HL-60 (cell line): ENCODE results near the gene BCAS3.
"Not testable (repeated sequence)": the region's sequence is repeated elsewhere in the genome, so short reads cannot be mapped to it uniquely, and the experiment has no call there.

Source experiments
- DNase-seq, 2 experiments: peaks; one replicate each; pipeline ENCODE4 v3.0.0-alpha.2; 2010 to 2020; ENCODE audit warnings: low read depth in 1 of 2, low spot score in 1 of 2
- H3K27ac ChIP-seq: fragments of 250-450 bp; sonication (Bioruptor Pico); replicated peaks from 2 replicates; pipeline ENCODE4 v1.5.1; 2020; ENCODE audit warnings: mild to moderate bottlenecking, moderate library complexity
- H3K27me3 ChIP-seq: fragments of 250-450 bp; sonication (Bioruptor Pico); 2 replicates; pipeline ENCODE4 v1.5.1; 2021; ENCODE audit warnings: mild to moderate bottlenecking, moderate library complexity; ENCODE audit not compliant: insufficient read depth, poor library complexity, severe bottlenecking
- H3K4me3 ChIP-seq: replicated peaks from 2 replicates; pipeline ENCODE4 v1.5.1; 2011; ENCODE audit warnings: mild to moderate bottlenecking, control low read depth, low read length; ENCODE audit not compliant: insufficient read depth
- GABPA ChIP-seq: IDR thresholded peaks from 2 replicates; pipeline ENCODE4 v1.6.1; 2012; ENCODE audit warnings: low read depth
- POLR2AphosphoS5 ChIP-seq: IDR thresholded peaks from 2 replicates; pipeline ENCODE4 v1.6.1; 2012; ENCODE audit warnings: low read depth
- SPI1 ChIP-seq: IDR thresholded peaks from 2 replicates; pipeline ENCODE4 v1.6.1; 2012; ENCODE audit warnings: low read depth, mild to moderate bottlenecking, borderline replicate concordance
- TF ChIP-seq, protein P1 (sequence below): IDR thresholded peaks from 2 replicates; pipeline ENCODE4 v1.6.1; 2012; ENCODE audit warnings: low read depth; ENCODE audit not compliant: insufficient replicate concordance
- TF ChIP-seq, protein P2 (sequence below): IDR thresholded peaks from one replicate; pipeline ENCODE4 v1.5.1; 2011; ENCODE audit warnings: low read length, control low read depth, inconsistent platforms; ENCODE audit not compliant: insufficient read depth

BCAS3 gene

DNA sequence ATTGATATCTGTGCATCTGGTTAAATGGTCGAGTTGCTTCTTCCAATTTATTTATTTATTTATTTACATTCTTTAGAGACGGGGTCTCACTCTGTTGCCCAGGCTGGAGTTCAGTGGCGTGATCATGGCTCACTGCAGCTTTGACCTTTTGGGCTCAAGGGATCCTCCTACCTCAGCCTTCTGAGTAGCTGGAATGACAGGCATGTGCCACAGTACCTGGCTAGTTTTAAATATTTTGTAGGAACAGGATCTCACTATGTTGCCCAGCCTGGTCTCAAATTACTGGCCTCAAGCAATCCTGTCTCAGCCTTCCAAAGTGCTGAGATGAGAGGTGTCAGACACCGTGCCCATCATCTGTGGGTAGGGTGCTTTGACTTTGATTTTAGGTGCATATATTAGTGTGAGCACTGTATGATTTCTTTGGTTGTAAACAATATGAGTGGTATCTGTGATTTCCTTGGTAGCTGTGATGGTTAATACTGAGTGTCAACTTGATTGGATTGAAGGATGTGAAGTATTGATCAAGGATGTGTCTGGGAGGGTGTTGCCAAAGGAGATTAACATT is 90.2 kb downstream of the BCAS3 start:
- no peak for DNase-seq
- Histone ChIP-seq H3K4me3 (no peak overlapping the region), H3K27ac (no peak overlapping the region), H3K27me3 (no peaks in the 10 kb centered on the region)
- TF ChIP-seq, protein P1, sequence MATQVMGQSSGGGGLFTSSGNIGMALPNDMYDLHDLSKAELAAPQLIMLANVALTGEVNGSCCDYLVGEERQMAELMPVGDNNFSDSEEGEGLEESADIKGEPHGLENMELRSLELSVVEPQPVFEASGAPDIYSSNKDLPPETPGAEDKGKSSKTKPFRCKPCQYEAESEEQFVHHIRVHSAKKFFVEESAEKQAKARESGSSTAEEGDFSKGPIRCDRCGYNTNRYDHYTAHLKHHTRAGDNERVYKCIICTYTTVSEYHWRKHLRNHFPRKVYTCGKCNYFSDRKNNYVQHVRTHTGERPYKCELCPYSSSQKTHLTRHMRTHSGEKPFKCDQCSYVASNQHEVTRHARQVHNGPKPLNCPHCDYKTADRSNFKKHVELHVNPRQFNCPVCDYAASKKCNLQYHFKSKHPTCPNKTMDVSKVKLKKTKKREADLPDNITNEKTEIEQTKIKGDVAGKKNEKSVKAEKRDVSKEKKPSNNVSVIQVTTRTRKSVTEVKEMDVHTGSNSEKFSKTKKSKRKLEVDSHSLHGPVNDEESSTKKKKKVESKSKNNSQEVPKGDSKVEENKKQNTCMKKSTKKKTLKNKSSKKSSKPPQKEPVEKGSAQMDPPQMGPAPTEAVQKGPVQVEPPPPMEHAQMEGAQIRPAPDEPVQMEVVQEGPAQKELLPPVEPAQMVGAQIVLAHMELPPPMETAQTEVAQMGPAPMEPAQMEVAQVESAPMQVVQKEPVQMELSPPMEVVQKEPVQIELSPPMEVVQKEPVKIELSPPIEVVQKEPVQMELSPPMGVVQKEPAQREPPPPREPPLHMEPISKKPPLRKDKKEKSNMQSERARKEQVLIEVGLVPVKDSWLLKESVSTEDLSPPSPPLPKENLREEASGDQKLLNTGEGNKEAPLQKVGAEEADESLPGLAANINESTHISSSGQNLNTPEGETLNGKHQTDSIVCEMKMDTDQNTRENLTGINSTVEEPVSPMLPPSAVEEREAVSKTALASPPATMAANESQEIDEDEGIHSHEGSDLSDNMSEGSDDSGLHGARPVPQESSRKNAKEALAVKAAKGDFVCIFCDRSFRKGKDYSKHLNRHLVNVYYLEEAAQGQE = no peak
- TF ChIP-seq POLR2AphosphoS5 (no peak), GABPA (no peak), SPI1 (no peak)
- TF ChIP-seq, protein P2, sequence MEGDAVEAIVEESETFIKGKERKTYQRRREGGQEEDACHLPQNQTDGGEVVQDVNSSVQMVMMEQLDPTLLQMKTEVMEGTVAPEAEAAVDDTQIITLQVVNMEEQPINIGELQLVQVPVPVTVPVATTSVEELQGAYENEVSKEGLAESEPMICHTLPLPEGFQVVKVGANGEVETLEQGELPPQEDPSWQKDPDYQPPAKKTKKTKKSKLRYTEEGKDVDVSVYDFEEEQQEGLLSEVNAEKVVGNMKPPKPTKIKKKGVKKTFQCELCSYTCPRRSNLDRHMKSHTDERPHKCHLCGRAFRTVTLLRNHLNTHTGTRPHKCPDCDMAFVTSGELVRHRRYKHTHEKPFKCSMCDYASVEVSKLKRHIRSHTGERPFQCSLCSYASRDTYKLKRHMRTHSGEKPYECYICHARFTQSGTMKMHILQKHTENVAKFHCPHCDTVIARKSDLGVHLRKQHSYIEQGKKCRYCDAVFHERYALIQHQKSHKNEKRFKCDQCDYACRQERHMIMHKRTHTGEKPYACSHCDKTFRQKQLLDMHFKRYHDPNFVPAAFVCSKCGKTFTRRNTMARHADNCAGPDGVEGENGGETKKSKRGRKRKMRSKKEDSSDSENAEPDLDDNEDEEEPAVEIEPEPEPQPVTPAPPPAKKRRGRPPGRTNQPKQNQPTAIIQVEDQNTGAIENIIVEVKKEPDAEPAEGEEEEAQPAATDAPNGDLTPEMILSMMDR = no peak

DNA sequence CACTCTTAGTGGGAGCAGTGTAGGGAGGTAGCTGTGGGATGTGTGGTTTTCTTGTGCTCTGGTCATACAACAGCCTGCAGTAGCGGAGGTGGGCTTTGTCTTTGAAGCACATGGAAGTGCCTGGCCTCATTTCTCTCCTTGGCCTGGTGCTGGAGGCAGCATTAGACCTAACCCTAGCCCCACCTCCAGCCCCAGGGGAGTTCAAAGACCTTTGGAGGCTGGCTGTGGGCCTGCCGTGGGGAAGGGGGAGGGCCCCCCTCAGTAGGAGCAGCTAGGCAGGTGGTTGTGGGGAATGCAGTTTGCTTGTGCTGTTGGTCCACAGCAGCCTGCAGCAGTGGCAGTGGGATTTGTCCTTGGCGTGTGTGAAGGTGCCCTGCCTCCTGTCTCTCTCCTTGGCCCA is 91.7 kb downstream of the BCAS3 start:
- H3K27ac ChIP-seq = no peak overlapping the region
- no peak for DNase-seq
- no peaks in the 10 kb centered on the region for H3K27me3 ChIP-seq
- no peak overlapping the region for H3K4me3 ChIP-seq
- TF ChIP-seq POLR2AphosphoS5 (no peak), GABPA (no peak), SPI1 (no peak)
- TF ChIP-seq, protein P2 = no peak
- TF ChIP-seq, protein P1 = no peak

DNA sequence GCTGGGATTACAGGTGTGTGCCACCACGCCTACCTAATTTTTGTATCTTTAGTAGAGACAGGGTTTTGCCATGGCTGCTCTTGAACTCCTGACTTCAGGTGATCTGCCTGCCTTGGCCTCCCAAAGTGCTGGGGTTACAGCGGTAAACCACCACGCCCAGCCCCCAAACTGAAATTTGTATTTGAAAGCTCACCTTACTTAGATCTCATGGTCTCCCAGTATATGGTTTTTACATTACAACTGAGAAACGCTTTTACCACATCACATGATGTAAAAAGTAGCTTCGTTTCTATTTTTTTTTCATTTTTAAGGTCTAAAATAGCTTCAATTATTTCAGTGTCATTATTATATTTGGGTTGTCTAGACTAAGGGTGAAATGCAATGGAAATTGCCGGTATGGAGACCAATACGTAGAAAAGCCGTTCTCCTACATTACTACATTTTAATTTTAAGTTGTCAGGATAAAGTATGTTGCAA is 93.3 kb downstream of the BCAS3 start:
- no peak overlapping the region for H3K4me3 ChIP-seq
- no peak overlapping the region for H3K27ac ChIP-seq
- no peaks in the 10 kb centered on the region for H3K27me3 ChIP-seq
- DNase-seq = no peak
- TF ChIP-seq, protein P1 = no peak
- TF ChIP-seq POLR2AphosphoS5 (no peak), GABPA (no peak), SPI1 (no peak)
- TF ChIP-seq, protein P2 = no peak

DNA sequence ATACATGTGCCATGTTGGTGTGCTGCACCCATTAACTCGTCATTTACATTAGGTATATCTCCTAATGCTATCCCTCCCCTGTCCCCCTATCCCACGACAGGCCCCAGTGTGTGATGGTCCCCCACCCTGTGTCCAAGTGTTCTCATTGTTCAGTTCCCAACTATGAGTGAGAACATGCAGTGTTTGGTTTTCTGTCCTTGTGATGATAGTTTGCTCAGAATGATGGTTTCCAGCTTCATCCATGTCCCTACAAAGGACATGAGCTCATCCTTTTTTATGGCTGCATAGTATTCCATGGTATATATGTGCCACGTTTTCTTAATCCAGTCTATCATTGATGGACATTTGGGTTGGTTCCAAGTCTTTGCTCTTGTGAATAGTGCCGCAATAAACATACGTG is 94.0 kb downstream of the BCAS3 start:
- not testable (repeated sequence) for DNase-seq, H3K27ac ChIP-seq, H3K4me3 ChIP-seq, H3K27me3 ChIP-seq
